Glomerular visceral epithelial cell (primary cell): ENCODE results near the gene GALNT9.

ENCODE experiments used
- DNase-seq: peaks from one replicate; pipeline ENCODE4 v3.0.0-alpha.2; 2016; ENCODE audit errors: extremely low spot score

The GALNT9 gene

DNA sequence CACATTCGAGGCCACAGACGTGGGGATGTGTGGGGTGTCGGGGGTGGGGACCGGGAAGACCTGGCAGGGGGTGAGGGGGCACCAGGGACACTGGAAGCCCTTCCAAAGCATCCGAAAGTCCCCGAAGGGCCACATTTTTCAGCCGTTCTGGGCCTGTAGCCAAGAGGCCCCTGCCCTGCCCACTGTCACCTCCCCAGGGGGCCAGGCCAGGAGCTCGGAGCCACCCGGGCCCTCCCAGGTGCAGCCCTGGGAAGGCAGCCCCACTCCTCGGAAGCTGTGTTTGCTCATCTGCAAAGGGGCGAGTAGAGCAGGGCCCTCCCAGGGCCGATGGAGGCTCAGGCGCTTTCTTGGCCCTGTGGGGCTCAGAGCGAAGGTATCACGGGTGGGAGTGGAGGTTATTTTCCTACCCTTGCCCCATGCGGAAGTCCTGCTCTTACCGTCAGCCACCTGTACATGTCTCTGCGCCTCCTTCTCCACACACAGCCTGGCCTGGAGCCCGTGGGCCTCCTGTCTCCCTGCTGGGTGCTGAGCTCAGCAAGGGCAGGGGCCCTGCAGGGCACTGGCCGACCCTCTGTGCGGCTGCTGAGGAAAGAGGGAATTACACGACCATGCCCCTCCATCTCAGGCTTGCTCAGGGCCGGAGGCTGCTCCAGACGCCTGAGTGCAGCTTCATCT is 158.0 kb downstream of the GALNT9 start:
- no peak for DNase-seq

DNA sequence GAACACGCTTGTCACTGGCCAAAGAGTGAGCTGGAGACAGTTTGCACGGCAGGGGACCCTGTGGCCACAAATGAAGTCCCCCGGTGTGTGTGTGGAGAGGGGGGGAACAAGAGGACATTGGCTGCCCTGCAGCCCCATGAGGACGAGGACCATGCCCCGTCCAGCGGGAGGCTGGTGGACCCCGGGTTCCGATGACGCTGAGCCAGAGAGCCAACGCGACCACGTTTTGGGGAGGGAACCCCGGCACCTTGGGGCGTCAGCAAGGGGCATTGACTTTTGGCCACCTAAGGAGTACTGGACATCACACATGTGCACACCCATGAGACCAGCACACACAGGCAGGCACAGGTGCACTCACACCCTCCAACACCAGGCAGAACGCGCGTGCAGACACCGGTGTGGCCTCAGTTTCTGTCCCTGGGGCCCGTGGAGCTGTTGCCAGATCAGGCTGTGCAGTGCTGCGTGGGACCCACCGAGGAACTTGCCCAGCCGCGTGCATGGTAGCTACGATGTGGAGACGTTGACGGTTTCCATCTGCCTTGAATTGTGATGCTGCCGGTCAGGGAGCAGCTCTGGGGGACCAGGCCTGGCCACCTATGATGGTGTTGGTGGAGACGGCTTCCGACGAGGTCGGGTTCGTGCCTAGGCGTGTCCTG is 158.6 kb downstream of the GALNT9 start:
- DNase-seq = no peak

DNA sequence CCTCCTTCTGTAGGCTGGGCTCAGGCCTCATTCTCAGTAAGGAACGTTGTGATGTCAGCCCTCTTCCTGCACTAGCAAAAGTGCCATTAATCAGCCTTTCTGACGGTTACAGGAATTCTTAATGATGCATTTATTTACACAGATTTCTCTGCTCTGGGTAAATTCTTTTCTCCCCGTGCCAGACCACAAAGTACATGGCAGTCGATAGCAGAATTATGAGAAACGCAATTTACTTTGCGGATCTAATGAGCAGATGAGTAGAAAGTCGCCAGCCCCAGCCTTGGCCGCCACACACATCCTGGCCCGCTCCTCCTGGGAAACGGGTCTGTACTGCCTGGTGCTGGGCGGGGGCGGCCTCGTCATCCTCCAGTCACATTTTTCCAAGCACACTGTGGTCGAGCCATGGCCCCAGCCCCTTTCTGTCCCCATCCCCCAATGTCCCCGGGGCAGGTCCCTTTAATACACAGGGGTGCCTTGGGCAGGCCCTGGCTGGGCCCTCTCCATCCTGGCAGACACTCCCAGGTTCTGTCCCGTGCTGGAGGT is 159.2 kb downstream of the GALNT9 start:
- DNase-seq = no peak

DNA sequence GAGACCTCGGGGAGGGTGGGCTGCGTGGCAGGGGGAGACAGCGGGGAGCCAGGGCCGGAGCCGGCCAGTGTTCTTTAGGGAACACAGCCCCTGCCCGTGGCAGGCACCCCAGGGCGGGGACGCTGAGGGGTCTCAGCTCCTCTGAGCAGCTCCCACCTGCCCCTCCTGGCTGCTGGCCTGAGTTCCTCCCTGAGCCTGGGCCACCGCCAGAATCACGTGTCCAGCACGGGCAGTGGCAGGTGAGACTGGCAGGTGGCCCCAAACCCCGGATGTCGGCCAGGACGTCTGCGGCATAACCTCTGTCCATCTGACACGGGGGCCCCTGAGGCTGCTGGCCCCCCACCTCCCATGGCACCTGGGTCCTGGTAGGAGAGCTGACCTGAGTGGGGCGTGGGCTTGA is 160.0 kb downstream of the GALNT9 start:
- DNase-seq = no peak

DNA sequence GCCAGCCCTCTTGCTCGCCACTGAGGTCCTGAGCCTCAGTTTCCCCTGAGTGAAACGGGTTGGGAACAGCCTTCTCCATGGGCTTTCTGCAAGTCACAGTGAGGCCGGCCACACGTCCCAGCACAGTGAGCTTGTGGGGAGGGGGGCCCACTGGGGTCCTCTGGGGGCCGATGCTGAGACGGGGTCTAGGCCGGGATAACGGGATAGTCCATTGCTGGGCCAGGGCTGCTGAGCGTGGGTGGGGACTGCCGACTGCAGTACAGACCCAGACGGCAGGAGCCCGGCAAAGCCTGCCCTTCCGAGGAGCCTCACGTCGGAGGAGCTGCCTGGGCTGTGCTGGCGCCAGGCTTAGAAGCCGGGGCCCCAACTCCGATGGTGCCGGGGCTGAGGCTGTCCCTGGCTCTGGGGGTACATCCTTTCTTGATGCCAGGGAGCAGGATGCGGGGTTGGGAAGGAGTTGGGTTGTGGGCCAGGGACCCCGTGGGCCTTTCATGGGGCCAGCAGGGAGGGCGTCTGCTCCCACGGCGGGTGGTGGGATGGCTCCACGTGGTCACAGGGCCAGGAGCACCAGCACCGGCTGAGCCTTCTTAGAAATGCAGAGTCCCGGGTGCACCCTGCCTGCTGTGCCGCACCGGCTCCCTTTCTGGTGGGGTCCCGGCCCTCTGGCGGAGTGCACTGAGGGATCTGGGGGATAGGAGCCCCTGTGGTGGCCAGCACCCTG is 160.9 kb downstream of the GALNT9 start:
- no peak for DNase-seq

DNA sequence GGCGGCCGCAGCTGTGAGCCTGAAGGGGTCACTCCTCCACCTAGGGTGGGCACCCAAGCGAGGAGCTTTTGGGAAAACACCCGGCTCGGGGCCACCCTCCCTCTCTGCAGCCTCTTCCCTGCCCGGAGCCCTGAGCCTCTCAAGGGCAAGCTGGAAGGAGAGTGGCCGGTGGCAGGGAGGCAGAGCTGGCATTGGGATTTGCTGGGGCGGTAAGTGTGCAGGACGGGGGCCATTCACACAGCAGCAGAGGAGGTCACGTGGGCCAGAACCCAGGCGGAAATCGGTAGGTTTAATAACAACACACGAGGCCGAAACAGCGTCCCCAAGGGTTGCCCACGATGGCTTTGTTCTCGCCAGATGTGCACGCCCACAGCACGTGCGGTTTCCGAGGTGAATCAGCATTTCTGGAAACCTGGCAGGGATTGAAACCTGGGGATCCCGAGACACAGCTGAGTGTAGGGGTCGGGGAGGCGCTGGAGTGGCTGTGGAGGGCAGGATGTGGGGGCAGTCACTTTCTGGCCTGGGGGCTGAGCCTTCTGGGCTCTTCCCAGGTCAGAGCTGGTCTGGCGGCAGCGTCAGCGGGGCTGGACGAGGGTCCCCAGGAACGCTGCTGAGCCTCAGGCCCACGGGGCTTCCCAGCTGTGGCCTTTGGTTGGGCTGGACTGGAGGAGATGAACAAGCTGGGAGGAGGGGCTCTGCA is 161.6 kb downstream of the GALNT9 start:
- DNase-seq = no peak

DNA sequence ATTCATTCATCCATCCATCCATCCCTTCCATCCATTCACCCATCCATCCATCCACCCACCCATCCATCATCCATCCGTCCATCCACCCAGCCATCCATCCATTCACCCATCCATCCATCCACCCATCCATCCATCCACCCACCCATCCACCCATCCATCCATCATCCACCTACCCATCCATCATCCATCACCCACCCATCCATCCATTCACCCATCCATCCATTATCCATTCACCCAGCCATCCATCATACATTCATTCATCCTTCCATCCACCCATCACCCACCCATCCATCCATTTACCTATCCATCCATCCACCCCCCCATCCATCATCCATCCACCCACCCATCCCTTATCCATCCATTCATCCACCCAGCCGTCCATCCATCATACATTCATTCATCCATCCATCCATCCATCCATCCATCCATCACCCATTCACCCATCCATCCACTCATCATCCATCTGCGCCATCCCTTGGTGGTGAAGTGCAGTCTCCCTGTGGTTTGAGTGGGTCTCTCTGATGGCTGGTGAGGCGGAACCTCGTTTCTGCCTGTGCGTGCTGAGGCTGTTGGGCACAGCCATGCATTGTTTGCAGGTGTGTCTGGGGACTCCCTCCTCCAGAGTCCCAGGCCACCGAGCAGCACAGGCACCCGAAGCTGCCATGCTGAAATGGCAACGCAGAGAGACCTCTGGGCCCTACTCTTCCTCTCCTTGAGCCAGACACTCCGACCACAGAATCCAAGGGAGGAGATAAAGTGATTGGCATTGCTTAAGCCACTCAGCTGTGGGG is 162.4 kb downstream of the GALNT9 start:
- DNase-seq = no peak

DNA sequence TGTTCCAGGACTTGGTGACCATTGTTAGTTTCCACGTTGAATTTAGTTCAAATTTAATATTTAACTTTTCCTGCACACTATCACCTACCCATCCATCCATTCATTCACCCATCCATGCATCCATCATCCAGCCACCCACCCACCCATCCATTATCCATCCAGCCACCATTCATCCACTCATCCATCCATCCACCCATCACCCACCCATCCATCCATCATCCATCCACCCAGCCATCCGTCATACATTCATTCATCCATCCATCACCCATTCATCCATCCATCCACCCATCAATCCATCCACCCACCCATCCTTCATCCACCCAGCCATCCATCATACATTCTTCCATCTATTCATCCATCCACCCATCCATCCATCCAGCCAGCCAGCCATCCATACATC is 163.3 kb downstream of the GALNT9 start:
- DNase-seq = no peak

DNA sequence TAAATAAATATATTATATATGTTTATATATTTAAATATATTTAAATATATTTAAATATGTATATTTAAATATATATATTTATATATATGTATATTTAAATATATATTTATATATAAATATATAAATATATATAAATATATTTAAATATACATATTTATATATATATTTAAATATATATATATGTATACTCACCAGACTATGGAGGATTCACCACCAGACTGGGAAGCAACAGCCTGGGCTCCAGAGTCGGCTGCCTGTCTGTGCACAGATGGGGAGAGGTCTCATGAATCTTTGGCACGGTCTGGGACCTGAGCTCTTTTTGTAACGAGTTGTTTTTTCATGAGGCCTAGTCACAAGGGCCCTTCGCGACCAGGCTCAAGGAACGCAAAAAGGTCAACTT is 163.8 kb downstream of the GALNT9 start:
- no peak for DNase-seq

DNA sequence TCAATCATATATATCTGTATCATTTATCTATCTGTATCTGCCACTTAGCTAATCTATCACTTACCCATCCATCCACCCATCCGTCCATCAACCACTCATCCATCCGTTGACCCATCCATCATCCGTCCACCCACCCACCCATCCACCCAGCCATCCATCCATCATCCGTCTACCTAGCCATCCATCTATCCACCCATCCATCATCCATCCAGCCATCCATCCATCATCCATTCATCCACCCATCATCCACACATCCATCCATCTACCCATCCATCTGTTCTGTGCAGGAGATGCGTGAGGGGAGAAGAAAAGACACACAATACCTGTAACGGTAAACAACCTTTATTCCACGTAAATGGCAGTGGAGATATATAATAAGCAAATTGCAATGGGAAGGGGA is 165.0 kb downstream of the GALNT9 start:
- DNase-seq = no peak

DNA sequence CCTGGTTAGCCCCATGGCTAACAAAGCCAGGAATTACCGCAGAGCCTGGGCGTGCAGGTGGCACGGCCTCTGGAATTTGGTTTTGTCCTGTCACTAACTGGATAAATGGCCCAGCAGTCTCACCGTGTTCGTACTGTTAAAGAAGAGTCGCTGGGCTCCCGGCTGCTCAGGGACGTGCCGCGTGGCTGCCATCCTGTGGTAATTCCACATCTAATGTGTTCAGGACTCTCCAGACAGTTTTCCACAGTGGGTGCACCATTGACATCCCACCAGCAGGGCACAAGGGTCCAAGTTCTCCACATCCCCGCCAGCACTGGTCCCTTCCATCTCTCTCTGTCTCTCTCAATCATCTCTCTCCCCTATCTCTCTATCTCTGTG is 165.5 kb downstream of the GALNT9 start:
- DNase-seq = no peak

DNA sequence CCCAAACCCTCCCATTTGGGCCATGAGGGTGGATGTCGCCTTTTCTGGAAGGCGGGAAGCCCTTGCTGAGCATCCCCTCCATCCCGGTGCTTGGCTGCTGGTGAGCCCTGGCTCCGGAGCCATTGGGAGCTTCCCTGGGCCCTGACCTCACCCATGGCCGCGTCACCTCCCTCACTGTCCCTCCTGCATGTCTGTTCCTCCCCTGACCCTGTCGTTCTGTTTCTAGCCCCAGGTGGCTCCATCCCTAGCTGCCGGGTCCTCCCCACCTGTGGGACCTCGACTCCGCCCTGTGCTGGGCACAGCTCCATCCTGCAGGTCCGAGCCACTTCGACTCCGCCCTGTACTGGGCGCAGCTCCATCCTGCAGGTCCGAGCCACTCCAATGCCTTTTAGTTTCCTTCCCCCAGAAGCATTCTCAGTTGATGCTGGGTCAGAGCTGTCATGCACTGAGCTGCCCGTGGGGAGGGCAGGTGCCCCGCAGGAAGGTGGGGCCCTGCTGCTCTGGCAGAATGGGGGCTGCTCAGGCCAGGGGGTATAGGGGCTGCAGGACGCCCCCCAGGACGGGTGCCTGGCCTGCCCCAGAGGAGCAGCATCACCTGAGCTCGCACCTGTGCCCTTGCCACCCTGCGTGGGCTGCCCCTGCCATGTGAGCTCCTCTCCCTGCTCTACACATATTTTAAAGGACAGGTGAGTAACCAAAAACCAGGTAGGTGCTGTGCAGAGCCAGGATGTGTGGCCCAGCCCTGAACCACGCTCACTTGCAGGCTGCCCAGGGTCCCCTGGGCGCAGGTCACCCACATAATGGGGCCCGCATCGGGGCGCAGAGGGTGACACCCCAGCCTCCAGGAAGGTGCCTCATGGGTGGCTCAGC is 166.1 kb downstream of the GALNT9 start:
- no peak for DNase-seq

DNA sequence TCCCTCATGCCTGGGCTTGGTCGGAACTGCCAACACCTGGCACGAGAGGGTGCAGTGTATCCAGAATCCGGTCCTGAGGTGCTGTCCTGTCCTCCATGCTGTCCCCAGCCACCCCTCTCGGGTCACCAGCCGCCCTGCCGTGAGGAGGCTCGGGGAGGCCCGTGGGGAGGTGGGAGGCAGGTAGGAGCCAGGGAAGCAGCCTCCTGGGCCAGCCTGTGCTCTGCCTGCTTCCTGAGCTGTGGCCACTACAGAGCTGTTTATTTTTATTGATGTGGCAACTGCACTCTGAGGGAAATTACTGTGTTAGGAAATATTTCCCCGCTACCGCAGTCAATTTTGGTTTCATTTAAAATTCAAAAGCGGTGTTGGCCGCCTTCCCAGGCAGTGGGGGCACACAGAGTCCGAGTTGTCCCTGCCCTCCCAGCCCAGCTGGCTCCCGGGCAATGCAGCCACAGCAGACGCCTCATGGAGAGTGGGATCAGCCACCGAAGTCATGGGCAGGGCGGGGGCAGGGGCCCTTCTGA is 166.8 kb downstream of the GALNT9 start:
- DNase-seq = peak; percentile 17

DNA sequence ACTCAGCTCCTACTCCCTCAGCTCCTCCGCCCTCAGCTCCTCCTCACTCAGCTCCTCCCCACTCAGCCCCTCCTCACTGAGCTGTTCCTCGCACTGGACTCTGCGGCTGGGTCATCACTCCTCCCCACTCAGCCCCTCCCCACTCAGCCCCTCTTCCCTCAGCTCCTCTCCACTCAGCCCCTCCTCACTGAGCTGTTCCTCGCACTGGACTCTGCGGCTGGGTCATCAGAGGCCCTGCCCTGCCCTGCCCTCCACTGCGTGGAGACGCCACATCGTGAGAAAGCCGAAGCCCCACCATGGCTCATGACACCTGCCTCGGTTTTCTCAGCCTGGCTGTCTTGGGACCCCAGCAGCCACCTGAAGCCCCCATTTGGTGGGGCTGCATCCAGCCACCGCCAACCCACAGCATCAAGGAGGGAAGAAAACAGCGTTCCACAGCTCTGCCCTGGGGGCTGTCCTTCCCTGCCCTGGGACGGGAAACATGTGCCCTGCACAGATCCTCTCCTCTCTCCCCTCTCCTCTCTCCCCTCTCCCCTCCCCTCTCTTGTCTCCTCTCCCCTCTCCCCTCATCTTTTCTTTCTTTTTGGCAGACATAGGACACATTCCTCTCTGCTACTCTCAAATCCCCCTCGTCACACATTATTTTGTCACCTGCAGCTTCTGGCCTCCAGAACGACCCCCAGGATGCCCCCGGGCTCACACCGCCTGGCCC is 167.4 kb downstream of the GALNT9 start:
- DNase-seq = no peak

DNA sequence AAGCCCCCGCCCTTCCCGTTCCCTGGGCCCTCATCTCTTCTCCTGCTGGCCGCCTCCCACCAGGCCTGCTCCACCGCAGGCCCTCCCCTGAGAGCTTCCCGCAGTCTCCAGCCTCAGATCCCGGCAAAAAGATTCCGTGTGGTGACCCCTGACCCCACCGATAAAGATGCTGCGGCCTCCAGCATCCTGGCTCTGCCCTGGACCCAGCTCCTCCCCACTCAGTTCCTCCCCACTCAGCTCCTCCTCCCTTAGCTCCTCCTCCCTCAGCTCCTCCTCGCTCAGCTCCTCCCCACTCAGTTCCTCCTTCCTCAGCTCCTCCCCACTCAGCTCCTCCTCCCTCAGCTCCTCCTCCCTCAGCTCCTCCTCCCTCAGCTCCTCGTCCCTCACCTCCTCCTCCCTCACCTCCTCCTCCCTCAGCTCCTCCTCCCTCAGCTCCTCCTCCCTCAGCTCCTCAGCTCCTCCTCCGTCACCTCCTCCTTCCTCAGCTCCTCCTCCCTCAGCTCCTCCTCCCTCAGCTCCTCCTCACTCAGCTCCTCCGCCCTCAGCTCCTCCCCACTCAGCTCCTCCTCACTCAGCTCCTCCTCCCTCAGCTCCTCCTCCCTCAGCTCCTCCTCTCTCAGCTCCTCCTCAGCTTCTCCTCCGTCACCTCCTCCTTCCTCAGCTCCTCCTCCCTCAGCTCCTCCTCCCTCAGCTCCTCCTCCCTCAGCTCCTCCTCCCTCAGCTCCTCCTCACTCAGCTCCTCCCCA is 168.2 kb downstream of the GALNT9 start:
- DNase-seq = no peak

DNA sequence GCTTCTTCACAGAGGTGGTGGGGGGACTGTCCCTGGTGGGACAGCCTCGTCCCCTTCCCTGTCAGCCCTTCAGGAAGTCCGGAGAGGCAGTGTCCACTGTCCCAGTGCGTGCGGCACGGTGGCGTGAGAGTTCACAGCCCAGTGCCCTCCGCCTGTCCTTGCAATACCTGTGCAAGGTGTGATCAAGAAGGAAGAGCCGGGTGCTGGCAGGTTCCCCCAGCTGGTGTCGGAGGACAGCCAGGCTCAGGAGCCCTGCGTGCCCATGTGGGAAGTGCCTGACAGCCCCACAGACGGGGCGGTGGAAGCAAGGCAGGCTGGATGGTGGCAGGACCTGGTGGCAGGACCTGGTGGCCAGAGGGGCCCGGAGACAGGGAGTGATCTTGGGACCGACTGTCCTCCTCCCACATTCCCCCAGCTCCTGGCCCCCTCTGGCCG is 168.8 kb downstream of the GALNT9 start:
- no peak for DNase-seq

DNA sequence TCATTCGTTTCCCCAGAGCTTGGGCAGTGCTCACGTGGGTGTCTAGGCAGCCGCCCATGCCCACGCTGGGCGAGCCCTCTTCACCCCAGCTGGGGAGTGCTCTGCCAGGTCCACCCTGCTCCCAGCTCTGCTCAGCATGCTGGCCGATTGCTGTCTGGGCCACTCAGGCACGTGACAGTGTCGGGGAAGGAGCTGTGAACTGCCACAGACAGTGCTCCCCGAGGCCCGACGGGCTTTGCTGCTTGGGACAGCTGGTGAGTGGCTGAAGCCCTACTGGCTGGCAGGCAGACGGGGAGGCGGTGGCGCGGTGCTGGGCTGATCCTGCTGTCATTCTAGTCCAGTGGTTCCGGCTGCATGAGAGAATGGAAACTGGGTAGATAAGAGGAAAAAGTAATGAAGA is 169.4 kb downstream of the GALNT9 start:
- no peak for DNase-seq

DNA sequence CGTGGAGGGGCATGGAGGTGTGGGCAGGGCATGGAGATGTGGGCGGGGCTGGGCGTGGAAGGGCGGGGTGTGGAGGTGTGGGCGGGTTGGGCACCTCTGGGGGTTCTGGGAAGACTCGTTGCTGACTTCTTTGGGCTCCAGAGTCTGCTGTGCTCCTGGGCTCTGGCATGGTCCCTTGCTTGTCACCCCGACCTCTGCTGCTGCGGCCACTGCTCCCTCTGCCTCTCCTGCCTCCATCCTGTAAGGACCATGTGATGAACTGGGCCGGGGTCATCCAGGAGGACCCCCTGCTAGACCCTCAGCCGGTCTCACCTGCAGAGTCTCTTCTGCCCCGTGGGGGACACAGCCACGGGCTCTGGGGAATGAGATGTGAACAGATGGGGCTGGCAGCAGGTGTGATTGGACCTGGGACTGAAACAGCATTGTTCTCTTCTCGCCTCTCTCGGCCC is 169.8 kb downstream of the GALNT9 start:
- no peak for DNase-seq
